ENCODE results near the gene FPGS. TPM values are rescaled to one million over a fixed set of nuclear protein-coding genes. Genes with fewer than 3 reads are reported as not detected.
"Not testable (repeated sequence)": the region's sequence is repeated elsewhere in the genome, so short reads cannot be mapped to it uniquely, and the experiment has no call there.

Gene FPGS
- total RNA-seq, 1 donor from 2014 or later, result 42.4 TPM

- Mint-ChIP-seq H3K36me3 (no peaks in the 10 kb centered on the region), H3K27ac (no peak overlapping the region), H3K27me3 (peaks cover 24% of the 10 kb centered on the region), H3K9me3 (no peaks in the 10 kb centered on the region), H3K4me1 (ENCODE audit: unreplicated experiment) (peaks cover 21% of the 10 kb centered on the region), H3K4me3 (peak overlapping the region; percentile 78)
- DNase-seq (ENCODE audit: extremely low spot score, unreplicated experiment), result peak; percentile 83
- TF ChIP-seq, protein P1, sequence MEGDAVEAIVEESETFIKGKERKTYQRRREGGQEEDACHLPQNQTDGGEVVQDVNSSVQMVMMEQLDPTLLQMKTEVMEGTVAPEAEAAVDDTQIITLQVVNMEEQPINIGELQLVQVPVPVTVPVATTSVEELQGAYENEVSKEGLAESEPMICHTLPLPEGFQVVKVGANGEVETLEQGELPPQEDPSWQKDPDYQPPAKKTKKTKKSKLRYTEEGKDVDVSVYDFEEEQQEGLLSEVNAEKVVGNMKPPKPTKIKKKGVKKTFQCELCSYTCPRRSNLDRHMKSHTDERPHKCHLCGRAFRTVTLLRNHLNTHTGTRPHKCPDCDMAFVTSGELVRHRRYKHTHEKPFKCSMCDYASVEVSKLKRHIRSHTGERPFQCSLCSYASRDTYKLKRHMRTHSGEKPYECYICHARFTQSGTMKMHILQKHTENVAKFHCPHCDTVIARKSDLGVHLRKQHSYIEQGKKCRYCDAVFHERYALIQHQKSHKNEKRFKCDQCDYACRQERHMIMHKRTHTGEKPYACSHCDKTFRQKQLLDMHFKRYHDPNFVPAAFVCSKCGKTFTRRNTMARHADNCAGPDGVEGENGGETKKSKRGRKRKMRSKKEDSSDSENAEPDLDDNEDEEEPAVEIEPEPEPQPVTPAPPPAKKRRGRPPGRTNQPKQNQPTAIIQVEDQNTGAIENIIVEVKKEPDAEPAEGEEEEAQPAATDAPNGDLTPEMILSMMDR (conservative IDR thresholded peaks at IDR 0.05), result peak; percentile 23
Measured at GRCh38 chr9:127828262-127829031, 25.8 kb downstream of the FPGS start.

DNA sequence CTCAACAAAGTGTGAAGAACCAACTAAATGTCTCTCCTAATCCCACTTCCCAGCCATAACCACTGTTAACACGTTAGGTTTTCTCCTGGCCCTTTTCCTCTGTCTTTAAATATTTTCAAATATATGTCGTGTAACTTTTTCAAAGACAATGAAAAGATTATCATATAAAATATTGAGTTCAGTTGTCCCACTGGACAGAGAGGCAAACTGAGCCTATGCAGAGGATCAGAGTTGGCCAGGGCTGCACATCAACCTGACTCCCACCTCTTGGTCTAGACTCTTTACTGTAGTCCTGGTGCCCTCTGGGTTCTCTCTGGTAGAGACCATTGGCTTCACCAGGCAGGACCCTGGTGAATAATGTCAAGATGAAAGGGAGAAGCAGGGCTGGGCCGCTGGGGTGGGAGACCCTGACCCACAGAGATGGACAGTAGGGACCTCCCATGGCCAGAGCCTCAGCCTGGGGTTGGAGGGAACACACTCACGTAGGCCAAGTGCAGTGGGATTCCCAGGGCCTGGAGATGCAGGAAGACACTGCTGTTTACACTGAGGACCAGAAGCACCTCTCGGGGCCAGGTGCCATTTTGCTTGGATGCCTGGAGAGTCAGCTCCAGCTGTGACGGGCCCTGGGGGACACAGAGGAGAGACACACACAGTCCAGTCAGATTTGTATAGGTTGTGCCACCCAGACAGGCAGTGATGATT lies 26.7 kb downstream of the FPGS start:
- H3K4me3 Mint-ChIP-seq, result peak overlapping the region; percentile 78
- H3K36me3 Mint-ChIP-seq, result no peaks in the 10 kb centered on the region
- H3K27ac Mint-ChIP-seq, result no peak overlapping the region
- H3K4me1 Mint-ChIP-seq (ENCODE audit: unreplicated experiment), result peaks cover 24% of the 10 kb centered on the region
- DNase-seq (ENCODE audit: extremely low spot score, unreplicated experiment), result no peak
- H3K27me3 Mint-ChIP-seq, result peaks cover 24% of the 10 kb centered on the region
- H3K9me3 Mint-ChIP-seq, result no peaks in the 10 kb centered on the region
- TF ChIP-seq, protein P1 (conservative IDR thresholded peaks at IDR 0.05), result no peak

DNA sequence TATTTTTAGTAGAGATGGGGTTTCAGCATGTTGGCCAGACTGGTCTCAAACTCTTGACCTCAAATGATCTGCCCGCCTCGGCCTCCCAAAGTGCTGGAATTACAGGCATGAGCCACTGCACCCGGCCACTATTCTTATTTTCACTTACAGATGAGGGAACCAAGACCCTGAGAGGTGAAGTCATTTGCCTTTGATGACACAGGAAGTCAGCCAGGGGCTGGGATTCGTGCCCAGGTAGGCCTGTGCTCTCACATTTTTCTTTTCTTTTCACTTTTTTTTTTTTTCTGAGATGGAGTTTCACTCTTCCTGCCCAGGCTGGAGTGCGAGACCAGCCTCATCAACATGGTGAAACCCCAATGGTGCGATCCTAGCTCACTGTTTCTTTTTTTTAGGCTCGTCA lies 29.6 kb downstream of the FPGS start:
- Mint-ChIP-seq H3K27me3 (peaks cover 13% of the 10 kb centered on the region), H3K27ac (no peak overlapping the region), H3K4me1 (ENCODE audit: unreplicated experiment) (peaks cover 15% of the 10 kb centered on the region), H3K9me3 (no peaks in the 10 kb centered on the region), H3K36me3 (no peaks in the 10 kb centered on the region), H3K4me3 (no peak overlapping the region)
- no peak for DNase-seq (ENCODE audit: extremely low spot score, unreplicated experiment)
- TF ChIP-seq, protein P1 (conservative IDR thresholded peaks at IDR 0.05), result no peak

GRCh38 chr9:127833555-127833954 lies 30.9 kb downstream of the FPGS start:
- H3K4me3 Mint-ChIP-seq, result no peak overlapping the region
- peaks cover 6% of the 10 kb centered on the region for H3K27me3 Mint-ChIP-seq
- H3K36me3 Mint-ChIP-seq, result no peaks in the 10 kb centered on the region
- H3K9me3 Mint-ChIP-seq, result no peaks in the 10 kb centered on the region
- no peak overlapping the region for H3K27ac Mint-ChIP-seq
- DNase-seq (ENCODE audit: extremely low spot score, unreplicated experiment), result no peak
- H3K4me1 Mint-ChIP-seq (ENCODE audit: unreplicated experiment), result peaks cover 19% of the 10 kb centered on the region
- TF ChIP-seq, protein P1 (conservative IDR thresholded peaks at IDR 0.05), result no peak

- no peak overlapping the region for H3K4me3 Mint-ChIP-seq
- TF ChIP-seq, protein P1 (conservative IDR thresholded peaks at IDR 0.05), result no peak
- no peak overlapping the region for H3K27ac Mint-ChIP-seq
- H3K9me3 Mint-ChIP-seq, result no peaks in the 10 kb centered on the region
- no peaks in the 10 kb centered on the region for H3K27me3 Mint-ChIP-seq
- peaks cover 18% of the 10 kb centered on the region for H3K4me1 Mint-ChIP-seq (ENCODE audit: unreplicated experiment)
- H3K36me3 Mint-ChIP-seq, result no peaks in the 10 kb centered on the region
- DNase-seq (ENCODE audit: extremely low spot score, unreplicated experiment), result no peak
Measured at GRCh38 chr9:127835991-127836516, 33.4 kb downstream of the FPGS start.

GRCh38 chr9:127836561-127836960 lies 33.9 kb downstream of the FPGS start:
- peaks cover 18% of the 10 kb centered on the region for H3K4me1 Mint-ChIP-seq (ENCODE audit: unreplicated experiment)
- DNase-seq (ENCODE audit: extremely low spot score, unreplicated experiment); H3K9me3 Mint-ChIP-seq; H3K27me3 Mint-ChIP-seq; H3K4me3 Mint-ChIP-seq; H3K27ac Mint-ChIP-seq; H3K36me3 Mint-ChIP-seq: not testable (repeated sequence)

All from type B pancreatic cell (in vitro differentiated cells).